HG02943 (cell line): ENCODE data around the gene SMYD2.

Source experiments
- ATAC-seq: cut with Tn5 transposase; IDR thresholded peaks from one replicate; pipeline ENCODE4 v1.9.1; 2021; ENCODE audit warnings: mild to moderate bottlenecking, low read depth, moderate library complexity; ENCODE audit not compliant: unreplicated experiment

Gene SMYD2, protein sequence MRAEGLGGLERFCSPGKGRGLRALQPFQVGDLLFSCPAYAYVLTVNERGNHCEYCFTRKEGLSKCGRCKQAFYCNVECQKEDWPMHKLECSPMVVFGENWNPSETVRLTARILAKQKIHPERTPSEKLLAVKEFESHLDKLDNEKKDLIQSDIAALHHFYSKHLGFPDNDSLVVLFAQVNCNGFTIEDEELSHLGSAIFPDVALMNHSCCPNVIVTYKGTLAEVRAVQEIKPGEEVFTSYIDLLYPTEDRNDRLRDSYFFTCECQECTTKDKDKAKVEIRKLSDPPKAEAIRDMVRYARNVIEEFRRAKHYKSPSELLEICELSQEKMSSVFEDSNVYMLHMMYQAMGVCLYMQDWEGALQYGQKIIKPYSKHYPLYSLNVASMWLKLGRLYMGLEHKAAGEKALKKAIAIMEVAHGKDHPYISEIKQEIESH

DNA sequence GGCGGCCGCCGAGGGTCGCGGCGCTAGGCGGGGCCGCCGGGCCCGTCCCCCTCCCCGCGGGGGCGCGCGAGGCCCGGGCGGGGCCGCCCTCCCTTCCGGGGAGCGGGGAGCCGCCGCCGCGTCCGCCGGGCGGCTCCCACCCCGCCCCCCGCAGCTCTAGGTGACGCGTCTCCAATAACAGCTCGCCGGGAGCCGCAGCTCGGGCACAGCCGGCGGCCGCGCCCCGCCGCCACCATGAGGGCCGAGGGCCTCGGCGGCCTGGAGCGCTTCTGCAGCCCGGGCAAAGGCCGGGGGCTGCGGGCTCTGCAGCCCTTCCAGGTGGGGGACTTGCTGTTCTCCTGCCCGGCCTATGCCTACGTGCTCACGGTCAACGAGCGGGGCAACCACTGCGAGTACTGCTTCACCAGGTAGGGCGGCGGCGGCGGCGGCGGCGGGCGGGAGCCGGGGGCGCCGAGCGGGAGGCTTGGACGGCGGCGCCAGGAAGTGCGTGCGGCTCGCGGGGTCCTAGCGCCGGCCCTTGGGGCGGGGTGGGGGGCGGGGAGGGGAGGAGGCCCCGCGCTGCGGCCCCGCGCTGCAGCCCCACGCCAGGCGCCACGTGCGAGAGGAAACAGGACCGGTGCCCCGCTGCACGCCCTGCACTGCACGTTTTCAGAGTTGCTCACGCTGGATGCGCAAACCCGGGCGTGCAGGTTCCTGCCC lies at the start of gene SMYD2:
Gene SMYD2, plus strand, starts transcription at position 139 of the 699 bp plus-strand sequence. Its CDS starts 96 bp downstream, at position 235.
- peak; percentile 72 for ATAC-seq

- ATAC-seq: no peak
Observed at GRCh38 chr1:214233856-214234634, 46.9 kb upstream of the SMYD2 start.

DNA sequence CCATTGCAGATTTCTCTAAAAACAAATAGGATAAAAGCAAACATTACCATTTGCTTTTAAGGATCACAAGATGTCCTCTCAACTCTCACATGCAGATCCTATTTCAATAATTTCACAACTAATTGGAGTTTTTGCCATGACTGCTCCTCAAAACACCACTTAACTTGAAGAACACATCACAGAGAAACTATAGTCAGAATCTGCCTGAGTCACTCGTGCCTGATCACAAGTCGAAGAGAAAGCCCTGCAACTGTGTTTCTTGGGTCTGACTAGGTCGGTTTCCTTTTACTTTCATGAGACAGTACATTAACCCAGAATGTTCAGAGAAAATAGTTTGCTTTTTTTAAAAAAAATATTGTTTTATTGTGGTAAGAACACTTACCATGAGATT lies 46.3 kb upstream of the SMYD2 start:
- ATAC-seq: no peak

DNA sequence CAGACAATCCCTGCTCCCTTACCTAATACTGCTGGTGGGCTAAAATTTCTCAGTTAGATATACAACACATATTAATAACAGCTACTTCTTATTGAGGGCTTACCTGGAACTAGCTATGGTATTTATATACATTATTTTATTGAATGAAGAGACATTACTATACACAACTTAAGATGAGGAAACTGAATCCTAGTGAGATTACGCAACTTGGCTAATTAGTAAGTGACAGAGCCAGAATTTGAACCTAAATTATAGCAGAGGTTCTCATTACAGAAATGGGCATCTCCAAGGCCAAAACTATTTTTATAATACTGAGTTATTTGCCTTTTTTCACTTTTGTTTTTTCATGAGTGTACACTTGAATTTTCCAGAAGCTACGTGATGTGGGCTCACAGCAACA lies 44.5 kb upstream of the SMYD2 start:
- no peak for ATAC-seq

GRCh38 chr1:214241060-214241459 lies 39.9 kb upstream of the SMYD2 start:
- ATAC-seq: no peak

DNA sequence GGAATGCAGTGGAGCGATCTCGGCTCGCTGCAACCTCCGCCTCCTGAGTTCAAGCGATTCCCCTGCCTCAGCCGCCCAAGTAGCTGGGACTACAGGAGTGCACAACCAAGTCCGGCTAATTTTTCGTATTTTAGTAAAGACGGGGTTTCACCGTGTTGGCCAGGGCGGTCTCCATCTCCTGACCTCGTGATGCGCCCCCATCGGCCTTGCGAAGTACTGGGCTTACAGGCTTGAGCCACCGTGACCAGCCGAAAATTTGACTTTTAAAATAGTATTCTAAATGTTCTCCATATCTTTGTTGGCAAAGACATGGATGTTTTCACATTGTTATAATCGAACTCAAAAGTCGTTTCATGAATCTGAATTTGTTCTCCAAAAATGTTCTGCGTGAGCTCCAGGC lies 36.7 kb upstream of the SMYD2 start:
- ATAC-seq: no peak

GRCh38 chr1:214244841-214245240 lies 36.1 kb upstream of the SMYD2 start:
- no peak for ATAC-seq

- ATAC-seq: no peak
Observed at GRCh38 chr1:214247501-214248041, 33.4 kb upstream of the SMYD2 start.

- ATAC-seq: no peak
Observed at GRCh38 chr1:214248311-214249085, 32.5 kb upstream of the SMYD2 start.

GRCh38 chr1:214249651-214250050 lies 31.3 kb upstream of the SMYD2 start:
- ATAC-seq: no peak

DNA sequence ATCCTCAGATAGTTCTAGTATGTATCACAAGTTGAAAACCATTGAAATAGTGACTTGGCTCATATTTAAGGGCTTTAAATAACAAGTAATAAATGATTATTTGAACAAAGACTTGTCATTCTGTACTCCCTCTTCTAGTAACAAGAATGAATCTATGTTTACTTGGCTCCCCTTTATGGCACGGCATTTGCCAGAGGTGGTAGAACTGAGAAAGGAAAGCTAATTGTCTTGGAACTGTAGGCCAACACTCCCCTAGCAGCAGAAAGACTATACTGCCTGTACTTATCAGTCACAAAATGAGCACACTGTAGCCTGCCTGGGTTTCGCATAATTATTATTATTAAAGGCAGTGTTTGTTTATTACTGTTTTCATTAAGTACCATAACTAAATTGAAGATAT lies 29.6 kb upstream of the SMYD2 start:
- ATAC-seq: no peak

- no peak for ATAC-seq
Observed at GRCh38 chr1:214255509-214255908, 25.4 kb upstream of the SMYD2 start.

DNA sequence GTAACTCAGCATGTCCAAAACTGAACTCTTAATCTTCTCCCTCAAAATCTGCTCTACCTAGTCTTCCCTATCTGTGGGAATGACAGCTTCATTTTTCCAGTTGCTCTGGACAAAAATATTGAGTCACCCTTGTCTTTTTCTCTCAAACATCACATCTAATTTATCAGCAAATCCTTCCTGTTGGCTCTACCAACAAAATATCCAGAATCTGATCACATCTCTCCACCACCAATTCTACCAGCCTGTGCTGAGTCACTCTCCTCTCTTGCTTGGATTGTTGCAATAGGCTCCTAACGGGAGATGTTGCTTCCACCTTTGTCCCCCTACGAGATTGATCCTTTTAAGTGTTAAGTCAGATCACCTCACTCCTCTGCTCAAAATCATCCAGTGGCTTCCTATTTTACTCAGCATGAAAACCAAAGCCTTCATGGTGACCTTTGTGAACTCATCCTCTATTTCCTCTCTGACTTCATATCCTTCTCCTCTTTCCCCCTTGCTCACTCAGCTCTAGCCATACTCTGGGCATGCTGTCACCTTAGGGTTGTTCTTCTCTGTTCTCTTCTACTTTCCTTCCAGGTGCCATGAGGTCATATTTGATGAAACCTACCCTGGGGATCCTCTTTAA lies 21.5 kb upstream of the SMYD2 start:
- ATAC-seq: no peak

GRCh38 chr1:214260561-214261205 lies 20.3 kb upstream of the SMYD2 start:
- no peak for ATAC-seq

GRCh38 chr1:214261206-214262123 lies 19.5 kb upstream of the SMYD2 start:
- ATAC-seq: peak; percentile 94

- ATAC-seq: no peak
Observed at GRCh38 chr1:214264196-214264595, 16.8 kb upstream of the SMYD2 start.

DNA sequence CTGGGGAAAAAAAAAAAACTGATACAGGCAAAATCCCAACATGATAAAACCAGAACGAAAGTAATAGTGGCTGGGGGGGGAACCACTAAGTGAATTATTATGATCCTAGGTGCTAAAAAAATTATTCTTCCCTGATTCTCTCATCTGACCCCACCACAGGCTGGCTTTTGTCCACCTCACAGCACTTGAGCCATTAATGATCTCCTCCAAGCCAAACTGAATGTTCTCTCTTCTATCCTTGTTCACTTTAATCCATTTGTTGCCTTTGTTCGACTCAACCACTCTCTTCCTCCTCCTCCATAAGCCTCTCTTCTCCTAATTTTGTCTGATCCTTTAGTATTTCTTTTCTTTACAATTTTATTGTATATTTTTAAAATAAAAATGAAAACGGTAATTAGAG lies 16.0 kb upstream of the SMYD2 start:
- no peak for ATAC-seq

GRCh38 chr1:214270097-214270650 lies 10.8 kb upstream of the SMYD2 start:
- ATAC-seq: no peak
